HG02571 (cell line): ENCODE measurements around the gene ADAMTS2.

ENCODE experiments used
- ATAC-seq: cut with Tn5 transposase; IDR thresholded peaks from one replicate; pipeline ENCODE4 v1.9.1; 2021; ENCODE audit warnings: mild to moderate bottlenecking, moderate library complexity; ENCODE audit not compliant: unreplicated experiment

The ADAMTS2 gene

DNA sequence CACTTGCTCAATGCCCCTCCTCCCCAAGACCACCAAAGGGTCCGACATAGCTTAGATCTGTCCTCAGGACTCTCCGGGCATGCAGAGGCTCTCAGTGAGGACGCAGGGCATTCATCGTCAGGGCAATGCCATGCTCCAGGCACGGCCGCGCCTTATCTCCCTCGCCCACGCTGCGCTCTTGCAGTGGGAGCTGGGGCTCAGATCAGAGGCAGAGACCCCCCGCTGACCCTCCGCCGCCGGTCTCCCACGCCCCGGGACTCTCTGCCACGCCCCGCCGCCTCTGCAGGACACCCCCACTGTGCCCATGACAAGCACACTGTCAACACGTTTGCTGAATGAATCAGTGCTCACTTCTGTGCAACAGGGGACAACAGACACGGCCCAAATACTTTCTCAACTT is 140.7 kb downstream of the ADAMTS2 start:
- ATAC-seq = no peak

DNA sequence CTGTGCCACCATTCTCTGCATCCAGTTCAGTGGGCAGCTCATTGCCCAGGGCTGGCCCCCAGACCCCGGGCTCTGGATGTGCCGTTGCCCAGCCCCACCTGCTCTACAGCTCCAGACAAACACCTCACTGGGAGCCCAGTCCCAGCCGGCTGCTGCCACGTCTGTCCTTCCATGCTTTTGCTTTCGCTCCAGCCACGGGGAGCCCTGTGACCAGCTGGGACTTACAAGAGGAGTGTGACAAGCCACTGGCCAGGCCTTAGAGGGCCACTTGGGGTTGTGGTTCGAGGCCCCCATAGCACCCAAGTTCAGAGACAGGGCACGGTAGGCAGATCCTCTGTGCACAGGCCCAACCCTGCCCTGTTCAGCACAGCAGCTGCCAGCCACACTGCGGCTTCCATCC is 142.0 kb downstream of the ADAMTS2 start:
- ATAC-seq = no peak

DNA sequence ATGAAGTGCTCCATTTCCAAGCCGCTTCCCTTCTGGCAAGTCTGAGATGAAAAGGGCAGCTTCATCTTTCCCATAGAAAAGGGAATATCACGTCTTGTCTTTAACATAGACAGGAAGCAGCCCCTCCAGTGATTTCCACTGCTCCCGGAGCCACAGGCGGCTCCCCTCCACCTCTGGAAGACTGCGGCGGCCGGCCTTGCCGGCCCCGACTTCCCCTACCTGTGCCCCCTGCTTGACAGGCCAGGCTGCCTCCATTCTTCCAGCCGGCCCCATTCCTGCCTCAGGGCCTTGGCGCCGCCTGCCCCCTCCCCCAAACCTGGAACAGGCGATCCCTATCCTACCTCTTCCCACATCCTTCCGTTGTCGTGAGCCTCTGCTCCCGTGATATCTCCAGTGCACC is 143.3 kb downstream of the ADAMTS2 start:
- no peak for ATAC-seq

- ATAC-seq = no peak
Measured at GRCh38 chr5:179199246-179199645, 146.0 kb downstream of the ADAMTS2 start.

- no peak for ATAC-seq
Measured at GRCh38 chr5:179198825-179199224, 146.4 kb downstream of the ADAMTS2 start.

GRCh38 chr5:179196405-179197079 is 148.7 kb downstream of the ADAMTS2 start:
- ATAC-seq = no peak

DNA sequence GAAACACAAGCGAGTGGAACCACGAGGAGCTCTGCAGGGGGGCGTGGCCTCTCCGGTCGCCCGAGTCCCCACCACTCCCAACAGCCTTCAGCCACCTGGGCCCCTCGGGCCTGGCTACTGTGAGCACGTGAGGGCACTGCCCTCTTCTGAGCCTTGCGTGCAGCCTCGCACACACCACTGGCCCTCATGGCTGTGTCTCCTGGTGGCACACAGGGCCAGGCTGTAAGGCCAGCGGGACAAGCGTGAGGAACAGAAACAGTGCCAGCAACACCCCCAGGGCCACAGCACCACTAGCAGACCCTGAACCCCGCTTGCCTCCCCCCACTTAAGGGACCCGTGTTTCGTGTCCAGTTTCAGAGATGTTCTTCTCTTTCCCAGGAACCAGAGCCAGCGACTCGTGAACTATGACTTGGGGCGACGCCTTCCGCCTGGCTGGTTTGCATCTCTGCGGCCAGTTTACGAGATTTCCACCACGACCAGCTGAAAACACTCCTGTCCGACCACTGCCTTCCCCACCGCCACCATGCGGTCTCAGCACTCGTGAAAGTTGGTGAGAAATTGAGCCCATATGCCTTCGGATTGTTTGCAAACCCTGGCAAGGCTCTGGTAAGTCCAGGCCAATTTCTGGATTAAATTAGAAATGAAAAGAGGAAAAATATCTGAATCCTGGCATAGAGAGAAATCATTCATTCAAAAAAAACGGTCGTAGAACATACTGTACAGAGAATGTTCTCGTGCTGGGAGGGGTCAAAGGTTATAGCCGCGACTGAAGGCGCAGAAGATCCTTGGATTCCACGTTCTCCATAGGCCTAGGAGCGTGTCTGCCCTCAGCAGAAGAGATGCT is 149.5 kb downstream of the ADAMTS2 start:
- ATAC-seq = no peak

GRCh38 chr5:179194941-179195381 is 150.3 kb downstream of the ADAMTS2 start:
- no peak for ATAC-seq

- no peak for ATAC-seq
Measured at GRCh38 chr5:179194201-179194910, 150.9 kb downstream of the ADAMTS2 start.

GRCh38 chr5:179193746-179194145 is 151.5 kb downstream of the ADAMTS2 start:
- ATAC-seq = no peak

DNA sequence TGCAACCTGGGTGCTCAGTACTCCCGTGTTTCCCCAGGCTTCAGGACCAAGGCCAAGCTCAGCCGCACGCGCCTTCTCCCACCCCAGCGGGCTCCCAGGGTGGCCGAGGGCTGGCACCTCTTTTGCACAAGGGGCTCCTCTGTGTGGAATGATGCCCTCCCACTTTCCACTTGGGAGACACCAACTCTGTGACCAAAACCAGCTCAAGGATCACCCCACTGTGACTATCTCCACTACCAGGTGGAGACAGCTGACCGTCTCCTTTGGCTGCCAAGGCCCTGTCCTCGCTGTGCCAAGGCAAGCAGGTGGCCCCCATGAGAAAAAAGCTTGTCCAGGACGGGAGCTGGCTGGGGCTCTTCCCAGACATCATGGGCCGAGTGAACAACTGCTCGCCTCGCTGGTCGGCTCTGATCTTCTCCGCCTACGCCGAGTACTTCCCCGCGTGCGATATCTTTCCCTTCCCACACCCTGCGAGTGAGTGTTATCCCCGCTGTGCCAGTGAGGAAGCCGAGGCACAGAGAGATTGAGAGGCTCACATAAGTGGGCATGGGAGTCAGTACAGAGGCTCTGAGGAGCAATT is 152.3 kb downstream of the ADAMTS2 start:
- ATAC-seq = no peak

- ATAC-seq = no peak
Measured at GRCh38 chr5:179192185-179192890, 152.9 kb downstream of the ADAMTS2 start.

- no peak for ATAC-seq
Measured at GRCh38 chr5:179191506-179192184, 153.6 kb downstream of the ADAMTS2 start.

DNA sequence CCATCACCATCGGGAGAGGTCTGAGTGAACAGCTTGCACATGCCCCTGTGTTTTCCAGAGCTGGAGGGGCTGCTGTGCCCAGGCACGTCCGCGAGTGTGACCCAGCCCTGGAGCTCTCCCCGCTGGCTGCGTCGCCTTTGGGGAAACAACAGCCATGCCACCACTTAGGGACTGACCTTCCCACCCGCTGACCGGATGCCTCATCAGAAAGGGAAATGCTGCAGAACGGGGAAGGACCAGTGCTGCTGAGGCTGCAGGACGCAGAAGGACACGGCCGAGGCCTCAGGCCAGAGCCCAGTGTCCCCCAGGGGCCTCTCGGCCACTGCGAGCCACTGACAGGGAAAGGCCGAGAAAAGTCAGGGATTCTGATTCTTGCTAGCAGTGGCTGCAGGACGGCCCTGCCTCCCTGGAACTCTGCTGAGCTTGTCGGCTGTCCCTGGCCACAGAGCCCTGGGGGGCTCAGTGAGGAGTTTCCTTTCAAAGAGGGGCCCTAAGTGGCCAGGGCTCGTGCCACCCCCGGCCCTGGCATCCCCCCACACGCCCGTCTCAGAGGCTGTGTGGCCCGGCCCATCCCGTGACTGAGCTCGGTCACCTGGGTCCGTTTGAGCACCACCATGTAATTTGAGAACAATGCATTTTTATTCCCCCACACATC is 154.3 kb downstream of the ADAMTS2 start:
- no peak for ATAC-seq

- ATAC-seq = no peak
Measured at GRCh38 chr5:179188636-179189035, 156.6 kb downstream of the ADAMTS2 start.

DNA sequence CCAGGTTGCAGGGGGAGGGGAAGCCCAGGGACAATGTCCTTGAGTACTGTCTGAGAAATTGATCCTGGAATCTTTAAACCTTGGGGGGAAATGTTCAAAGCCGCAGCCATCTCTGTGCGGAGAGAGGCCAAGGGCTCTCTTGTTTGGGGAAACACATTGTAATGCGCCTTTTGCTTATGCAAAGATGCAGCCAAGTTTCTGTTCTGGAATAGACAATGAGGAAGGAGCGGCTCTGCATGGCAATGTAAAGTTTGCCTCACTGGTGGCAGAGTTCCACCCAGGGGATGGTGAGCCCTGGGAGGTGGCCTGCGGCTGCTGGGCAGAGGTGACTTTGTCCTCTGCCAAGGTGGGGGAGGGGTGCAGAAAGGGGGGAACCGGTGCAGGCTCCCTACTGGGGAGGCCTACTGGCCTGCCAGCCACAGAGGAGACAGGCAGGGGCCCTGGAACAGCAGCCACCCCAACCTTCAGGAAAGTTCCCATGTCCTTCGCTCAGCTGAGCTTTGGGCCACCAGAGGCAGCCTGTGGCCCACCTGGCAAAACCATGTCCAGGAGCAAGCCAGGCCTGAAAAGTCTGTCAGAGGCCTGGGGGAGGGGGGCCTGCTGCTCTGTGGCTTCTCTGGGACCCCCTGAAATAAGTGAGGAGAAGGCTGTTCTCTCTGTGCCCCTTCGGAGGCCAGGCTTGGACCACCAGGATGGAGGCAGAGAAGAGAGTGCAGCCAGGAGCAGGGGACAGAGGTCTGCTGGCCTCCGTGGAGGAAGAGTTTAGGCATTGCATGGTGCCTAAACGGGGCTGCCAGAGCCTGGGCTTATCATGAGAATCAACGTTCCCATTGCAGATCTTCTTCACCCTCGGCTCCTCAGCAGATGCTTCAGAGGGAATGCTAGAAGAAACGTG is 157.3 kb downstream of the ADAMTS2 start:
- no peak for ATAC-seq

DNA sequence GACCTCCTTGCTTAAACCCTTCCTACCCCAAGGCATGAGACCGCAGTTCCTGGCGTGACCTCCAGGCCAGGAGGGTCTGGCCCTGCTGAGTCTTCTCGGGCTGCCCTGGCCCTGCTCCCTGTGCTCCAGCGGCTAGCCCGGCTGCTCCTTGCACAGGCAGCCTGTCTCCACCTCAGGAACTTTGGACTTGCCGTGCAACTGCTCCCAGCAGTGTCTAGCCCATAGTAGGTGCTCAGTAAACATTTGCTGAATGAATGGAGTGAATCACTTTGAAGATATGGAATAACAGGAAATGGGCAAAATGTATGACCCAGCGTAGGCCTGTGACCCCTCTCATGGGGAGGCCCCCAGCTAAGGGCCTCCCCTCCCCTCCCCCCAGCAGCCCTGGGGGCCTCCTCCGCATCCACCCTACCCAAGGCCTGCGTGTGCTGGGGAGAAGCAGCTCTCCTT is 158.0 kb downstream of the ADAMTS2 start:
- no peak for ATAC-seq

DNA sequence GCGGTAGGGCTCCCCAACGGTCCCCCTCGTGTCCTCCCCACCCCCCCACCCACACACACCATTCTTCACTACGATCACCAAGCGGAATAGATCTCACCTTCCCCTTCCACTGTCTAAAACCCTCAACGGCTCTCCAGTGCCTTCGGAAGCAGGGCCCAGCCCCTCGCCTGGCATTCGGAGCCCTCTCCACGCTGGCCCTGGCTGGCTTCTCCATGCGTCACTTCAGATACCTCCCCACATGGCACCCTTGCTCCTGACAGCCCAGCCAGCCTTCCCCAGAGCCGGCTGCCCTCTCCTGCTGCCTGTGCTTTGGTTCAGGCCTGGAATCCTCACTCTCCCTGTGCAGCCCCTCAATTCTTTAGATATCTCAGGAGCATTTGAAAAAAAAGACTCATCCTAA is 158.5 kb downstream of the ADAMTS2 start:
- ATAC-seq = no peak
